ENCODE measurements around the gene CPPED1.

The CPPED1 gene

DNA sequence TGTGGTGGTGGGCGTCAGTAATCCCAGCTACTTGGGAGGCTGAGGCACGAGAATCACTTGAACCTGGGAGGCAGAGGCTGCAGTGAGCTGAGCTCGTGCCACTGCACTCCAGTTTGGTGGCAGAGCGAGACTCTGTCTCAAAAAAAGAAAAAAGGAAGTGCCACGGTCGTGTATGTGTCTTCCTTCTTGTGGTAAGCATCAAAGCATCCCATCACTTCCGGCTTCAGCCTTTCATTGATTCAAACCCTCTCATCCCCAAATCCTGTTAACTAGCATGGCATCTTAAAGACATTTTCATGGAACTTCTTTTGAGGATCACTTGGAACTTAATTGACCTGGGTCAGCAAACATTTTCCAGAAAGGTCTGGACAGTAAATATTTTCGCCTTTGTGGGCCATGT is 126.2 kb downstream of the CPPED1 start:
- no peak for DNase-seq

GRCh38 chr16:12675852-12676251 is 127.8 kb downstream of the CPPED1 start:
- no peak for DNase-seq

DNA sequence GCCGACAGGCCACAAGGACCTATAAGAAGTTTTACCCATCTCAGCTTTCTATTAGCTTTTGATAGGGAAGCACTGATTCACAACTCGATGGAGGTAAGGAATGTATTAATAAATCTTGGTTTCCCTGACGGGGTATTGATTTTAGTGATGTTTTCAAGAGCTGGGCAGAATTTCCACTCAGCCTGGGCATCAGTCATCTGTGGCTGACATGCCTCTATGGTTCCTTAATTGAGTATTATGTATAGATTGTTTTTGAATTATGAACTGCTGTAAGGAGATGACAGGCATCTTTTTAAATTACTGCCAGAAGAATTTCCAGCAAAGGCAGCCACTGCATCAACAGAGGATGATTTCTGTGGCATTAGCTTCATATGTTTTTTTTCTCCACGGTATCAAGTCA is 128.6 kb downstream of the CPPED1 start:
- DNase-seq = no peak

- no peak for DNase-seq
Measured at GRCh38 chr16:12674524-12674923, 129.2 kb downstream of the CPPED1 start.

DNA sequence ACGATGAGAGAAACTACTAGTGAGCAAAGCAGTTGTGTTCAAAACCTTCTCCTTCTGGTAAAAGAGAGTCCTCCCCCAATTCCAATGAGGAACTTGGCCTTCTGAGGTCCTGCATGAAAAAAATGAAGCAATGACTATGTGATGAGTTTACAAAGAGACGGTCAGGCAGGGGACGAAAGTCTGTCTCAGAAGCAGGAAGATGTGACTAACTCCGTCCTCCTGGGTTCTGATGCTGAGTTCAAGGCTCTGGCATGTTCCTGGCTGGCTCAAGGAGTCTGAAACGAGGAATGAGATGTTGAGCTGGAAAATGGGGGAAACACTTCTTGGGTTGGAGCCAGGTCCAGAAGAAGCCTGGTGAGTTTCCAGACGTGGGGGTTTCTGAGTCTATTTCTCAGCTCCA is 129.6 kb downstream of the CPPED1 start:
- no peak for DNase-seq

DNA sequence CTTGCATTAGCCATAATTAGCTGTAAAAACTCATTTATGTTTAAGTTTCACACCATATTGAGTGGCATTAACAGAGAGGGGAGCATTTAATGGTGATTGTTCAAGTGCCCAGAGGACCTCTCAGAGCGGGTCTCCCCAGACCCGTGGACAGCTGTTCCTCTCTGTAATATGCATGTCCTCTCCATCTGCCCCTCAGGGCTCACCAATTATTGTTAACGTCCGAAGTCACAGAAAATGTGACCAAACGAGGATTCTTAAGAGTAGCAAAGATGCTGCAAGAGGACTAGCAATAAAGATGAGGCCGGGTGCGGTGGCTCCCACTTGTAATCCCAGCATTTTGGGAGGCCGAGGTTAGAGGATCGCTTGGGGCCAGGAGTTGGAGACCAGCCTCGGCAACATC is 130.2 kb downstream of the CPPED1 start:
- DNase-seq = no peak

DNA sequence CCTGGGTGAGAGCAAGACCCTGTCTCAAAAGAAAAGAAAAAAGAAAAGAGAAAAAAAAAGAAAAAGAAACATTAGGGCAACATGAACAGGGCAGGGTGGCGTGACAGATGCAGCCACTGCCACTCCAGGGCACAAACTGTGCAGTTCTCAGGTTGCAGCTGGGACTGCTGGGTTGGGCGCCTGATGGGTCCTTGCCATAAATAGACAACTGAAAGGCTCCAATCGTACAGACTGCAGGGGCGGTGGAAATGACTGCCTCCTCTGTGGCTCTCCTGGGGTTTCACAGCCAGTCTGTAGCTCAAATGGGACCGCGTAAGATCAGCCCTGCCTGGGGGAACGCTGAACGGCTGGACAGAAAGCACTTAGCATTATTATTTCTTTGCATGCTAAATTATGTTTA is 130.7 kb downstream of the CPPED1 start:
- no peak for DNase-seq

- no peak for DNase-seq
Measured at GRCh38 chr16:12669908-12670307, 133.8 kb downstream of the CPPED1 start.

GRCh38 chr16:12667909-12668308 is 135.8 kb downstream of the CPPED1 start:
- no peak for DNase-seq

- no peak for DNase-seq
Measured at GRCh38 chr16:12664164-12664733, 139.4 kb downstream of the CPPED1 start.

DNA sequence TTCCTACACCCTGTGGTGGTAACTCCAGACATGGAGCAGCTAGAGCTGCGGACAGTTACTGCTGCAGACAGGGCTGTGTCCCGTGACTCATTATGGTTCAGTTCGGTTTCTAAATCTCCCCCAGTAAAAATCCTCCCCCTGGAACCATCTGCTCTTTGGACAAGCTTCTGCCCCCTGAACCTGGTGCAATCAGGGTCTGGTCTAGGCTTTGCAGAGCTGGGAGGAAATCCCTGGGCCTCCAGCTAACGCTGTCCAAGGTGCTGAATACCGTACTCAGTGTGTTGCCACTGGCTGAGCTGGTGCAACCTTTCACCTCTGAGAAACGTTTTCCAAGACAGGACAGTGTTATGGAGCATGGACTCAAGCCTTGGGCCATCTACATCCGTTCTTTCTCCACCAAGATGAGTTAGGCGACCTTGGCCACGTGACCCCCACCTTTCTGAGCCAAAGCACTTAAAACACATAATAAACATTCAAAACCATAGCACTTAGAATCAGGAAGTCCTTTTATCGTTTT is 142.0 kb downstream of the CPPED1 start:
- peak; percentile 62 for DNase-seq

GRCh38 chr16:12659871-12660270 is 143.8 kb downstream of the CPPED1 start:
- DNase-seq = no peak

- DNase-seq = no peak
Measured at GRCh38 chr16:12658506-12658905, 145.2 kb downstream of the CPPED1 start.

DNA sequence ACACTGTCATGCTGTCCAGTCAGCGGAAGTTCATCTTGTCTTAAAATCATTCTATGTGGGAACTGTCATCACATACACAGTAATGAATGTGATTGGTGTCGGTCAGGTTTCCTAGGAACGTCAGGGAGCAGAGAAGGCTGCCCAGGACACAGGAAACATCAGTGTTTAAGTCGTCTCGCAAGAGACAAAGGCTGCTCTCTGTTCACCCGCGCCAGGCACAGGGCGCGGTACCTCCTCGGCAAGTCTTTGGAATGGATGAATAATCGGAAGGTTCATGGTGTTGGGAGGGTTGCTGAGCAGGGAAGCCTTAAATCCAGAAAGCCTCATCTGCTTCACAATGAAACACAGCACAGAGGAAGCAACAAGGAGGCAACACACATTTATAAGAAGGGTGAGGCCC is 148.2 kb downstream of the CPPED1 start:
- no peak for DNase-seq

- DNase-seq = no peak
Measured at GRCh38 chr16:12653820-12654392, 149.8 kb downstream of the CPPED1 start.

- DNase-seq = no peak
Measured at GRCh38 chr16:12652924-12653323, 150.8 kb downstream of the CPPED1 start.

DNA sequence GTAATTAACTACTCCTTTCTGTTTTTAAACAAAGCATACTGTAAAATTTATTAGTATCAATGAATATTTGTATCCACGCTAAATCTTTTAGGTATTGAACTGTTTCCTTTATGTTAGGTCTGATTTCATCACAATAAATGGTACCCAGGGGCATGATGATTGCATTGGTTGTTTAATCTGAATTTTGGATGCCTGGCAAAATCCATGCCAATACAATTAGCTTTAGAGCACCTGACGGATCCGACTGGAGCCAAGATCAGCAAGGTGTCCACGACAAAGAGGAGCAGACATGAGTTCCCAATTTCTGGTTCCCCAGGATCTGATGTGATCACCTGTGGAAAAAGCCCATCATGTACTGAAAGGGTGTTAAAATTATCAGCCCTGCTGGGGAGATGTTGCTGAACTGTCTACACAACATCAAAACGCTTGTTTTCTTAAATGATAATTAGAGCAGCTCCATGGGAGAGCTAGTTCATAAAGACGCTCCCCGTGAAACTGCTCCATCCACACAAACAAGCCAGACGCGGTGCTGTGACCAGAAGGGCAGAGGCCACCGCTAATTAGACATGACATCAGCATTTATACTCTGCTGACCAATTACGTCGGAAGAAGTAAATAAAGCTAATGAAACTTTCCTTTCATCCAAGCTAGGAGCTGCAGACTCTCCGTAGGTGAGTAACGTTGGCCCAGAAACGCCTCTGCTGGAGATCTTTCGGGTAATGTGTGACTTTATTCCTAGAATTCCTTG is 151.7 kb downstream of the CPPED1 start:
- DNase-seq = no peak

- no peak for DNase-seq
Measured at GRCh38 chr16:12649356-12649755, 154.3 kb downstream of the CPPED1 start.

DNA sequence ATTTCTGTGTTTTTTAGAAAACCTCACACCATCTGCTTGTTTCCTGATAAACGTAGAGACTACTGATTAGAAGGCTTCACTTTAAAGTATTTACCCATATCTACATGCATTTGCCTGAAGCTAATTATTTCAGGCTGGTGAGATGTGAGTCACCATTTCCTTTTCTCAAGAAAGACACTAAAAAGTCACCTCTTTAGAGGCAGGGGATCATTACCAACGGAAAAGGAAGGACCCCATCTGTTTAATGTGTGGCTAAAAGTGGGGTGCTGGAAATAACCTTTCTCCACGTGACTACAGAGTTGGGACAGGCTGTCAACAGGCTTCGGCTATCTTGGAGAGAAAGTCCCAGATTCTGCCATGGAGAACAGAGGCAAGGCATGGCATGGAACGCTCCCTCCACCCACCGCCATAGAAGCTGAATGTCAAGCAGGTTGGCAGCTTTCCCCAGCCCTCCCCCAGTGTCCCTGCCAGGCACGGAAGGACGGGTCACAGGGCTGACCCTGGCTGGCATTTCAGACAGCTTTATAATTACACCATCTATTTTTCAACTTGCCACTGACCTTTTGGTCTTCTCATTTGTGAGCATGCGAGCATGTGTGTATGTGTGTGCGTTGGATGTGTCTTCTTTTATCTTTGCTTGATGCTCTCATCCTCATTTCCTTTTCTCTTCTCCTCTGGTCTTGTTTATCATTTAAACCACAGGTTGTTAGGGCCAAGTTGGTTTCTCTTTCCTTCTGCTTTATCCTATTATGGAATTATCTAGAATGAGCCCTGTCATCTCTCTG is 157.0 kb downstream of the CPPED1 start:
- DNase-seq = no peak

DNA sequence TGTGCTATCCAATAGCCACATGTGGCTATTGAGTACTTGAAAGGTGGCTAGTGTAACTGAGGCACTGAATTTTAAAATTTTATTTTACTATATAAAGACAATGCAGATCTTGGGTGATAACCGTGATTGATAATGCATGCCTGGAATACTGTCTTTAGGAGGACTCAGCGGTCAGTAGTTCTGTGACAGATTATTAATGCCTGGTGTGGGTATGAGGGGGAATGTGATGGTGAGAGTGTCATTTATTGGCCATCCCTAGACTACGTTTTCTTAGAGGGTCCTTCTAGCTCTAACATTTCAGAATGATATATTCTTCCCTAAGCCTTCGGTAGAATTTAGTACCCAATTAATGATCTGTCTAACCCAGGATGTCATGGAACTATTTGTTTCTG is 157.6 kb downstream of the CPPED1 start:
- DNase-seq = no peak

- no peak for DNase-seq
Measured at GRCh38 chr16:12643034-12643455, 160.6 kb downstream of the CPPED1 start.

DNA sequence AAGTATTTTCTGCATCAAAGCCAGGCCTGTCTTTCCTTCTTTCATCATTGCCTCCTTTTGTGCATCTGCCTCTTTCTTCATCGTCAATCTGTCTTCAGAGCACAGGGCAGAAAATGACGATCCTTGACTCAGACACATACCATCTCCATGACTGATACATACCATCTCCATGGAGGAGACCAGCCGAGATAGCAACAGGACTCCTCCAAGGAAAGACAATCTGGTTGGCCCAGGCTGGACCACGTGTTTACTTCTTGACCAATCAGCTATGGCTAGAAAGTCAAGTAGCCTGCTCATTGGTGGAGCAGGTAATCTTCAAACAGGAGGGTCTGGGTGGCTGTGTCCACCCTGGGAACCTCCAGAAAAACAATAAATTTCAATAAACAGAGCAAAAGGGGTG is 164.6 kb downstream of the CPPED1 start:
- no peak for DNase-seq

GRCh38 chr16:12637002-12637401 is 166.7 kb downstream of the CPPED1 start:
- no peak for DNase-seq

- DNase-seq = no peak
Measured at GRCh38 chr16:12629271-12629670, 174.4 kb downstream of the CPPED1 start.
